ENCODE results near the gene MVB12B. TPM values are rescaled to one million over a fixed set of nuclear protein-coding genes. Genes with fewer than 3 reads are reported as not detected.

MVB12B gene
- total RNA-seq, 1 experiment from 2014 or later: 5.8 TPM

DNA sequence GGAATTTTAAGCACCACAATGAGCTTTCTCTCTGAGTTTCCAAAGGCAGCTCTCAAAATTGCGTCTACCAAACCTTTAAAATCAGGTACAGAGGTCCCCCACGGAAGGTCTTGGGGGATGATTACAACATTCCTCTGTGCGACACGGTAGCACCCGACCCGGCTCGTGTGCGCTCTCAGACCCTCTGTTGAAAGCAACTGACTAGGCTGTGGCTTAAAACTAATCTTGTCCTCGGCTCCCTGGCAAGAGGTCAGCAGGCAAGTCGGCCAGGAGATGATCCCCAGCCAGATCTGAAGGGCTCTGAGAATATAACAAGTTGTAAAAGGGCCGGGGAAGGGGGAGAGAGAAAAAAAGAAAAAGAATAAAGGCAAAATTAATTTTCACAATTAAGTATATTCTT lies 194.5 kb downstream of the MVB12B start:
- Histone ChIP-seq H2AFZ (ENCODE audit: low read length) (no peak overlapping the region), H3K79me1 (ENCODE audit: insufficient read depth, low read depth, low read length, poor library complexity, severe bottlenecking) (no peaks in the 10 kb centered on the region), H3K79me2 (ENCODE audit: insufficient read depth, low read length) (no peaks in the 10 kb centered on the region), H3K56ac (ENCODE audit: insufficient read length, low read depth, low read length) (no peak overlapping the region), H3K4me1 (ENCODE audit: insufficient read depth, low read length) (peaks cover 3% of the 10 kb centered on the region; the same call in 1 of the 2 replicates), H2BK120ac (ENCODE audit: low read depth, low read length, poor library complexity, severe bottlenecking) (no peak overlapping the region), H4K20me1 (ENCODE audit: control insufficient read depth, insufficient read depth, insufficient read length) (no peaks in the 10 kb centered on the region), H2BK20ac (ENCODE audit: low read depth, low read length, poor library complexity, severe bottlenecking) (no peak overlapping the region), H3K23ac (ENCODE audit: insufficient read length, low read depth, low read length) (no peak overlapping the region), H3K23me2 (ENCODE audit: insufficient read length, low read depth, low read length, poor library complexity, severe bottlenecking) (no peaks in the 10 kb centered on the region), H3K4ac (ENCODE audit: low read depth, low read length) (no peak overlapping the region), H3K9me3 (ENCODE audit: control insufficient read depth, low read depth, low read length) (no peaks in the 10 kb centered on the region), H2BK15ac (ENCODE audit: low read depth, low read length) (no peak overlapping the region), H4K5ac (ENCODE audit: insufficient read length, low read depth, low read length) (no peak overlapping the region), H2AK5ac (ENCODE audit: insufficient read length, low read length) (no peak overlapping the region), H3K18ac (ENCODE audit: insufficient read length, low read depth, low read length) (no peak overlapping the region), H3K14ac (ENCODE audit: insufficient read depth, low read length) (no peak overlapping the region), H3K27me3 (ENCODE audit: insufficient read depth, low read length) (no peaks in the 10 kb centered on the region; the same call in 1 of the 2 replicates), H3K27ac (ENCODE audit: insufficient read length, low read depth, low read length) (no peak overlapping the region), H3K4me2 (ENCODE audit: insufficient read depth, insufficient read length, low read length) (no peak overlapping the region), H3T11ph (ENCODE audit: low read length) (no peak overlapping the region), H2BK5ac (ENCODE audit: insufficient read length, low read length) (no peak overlapping the region), H3K9ac (ENCODE audit: extremely low read depth, insufficient read length, low read length) (no peak overlapping the region), H4K91ac (ENCODE audit: insufficient read length, low read depth, low read length) (no peak overlapping the region), H2BK12ac (ENCODE audit: insufficient read length, low read depth, low read length) (no peak overlapping the region), H4K8ac (replicated peaks; ENCODE audit: insufficient read length, low read depth, low read length) (no peak overlapping the region)
- WGBS (ENCODE audit: extremely low coverage, insufficient read length, low lambda C conversion rate): no CpG with 5 or more reads among the region's 11 CpGs
- H3K4me3 Mint-ChIP-seq: no peak overlapping the region
- no peaks in the 10 kb centered on the region for H3K36me3 Mint-ChIP-seq (ENCODE audit: insufficient read depth in 1 of 3, low read depth in 3 of 3)
- no peak overlapping the region for H3K27ac Mint-ChIP-seq
- peaks cover 18 to 37% of the 10 kb centered on the region in 2 experiments for H3K4me1 Mint-ChIP-seq
- TF ChIP-seq, protein P1, sequence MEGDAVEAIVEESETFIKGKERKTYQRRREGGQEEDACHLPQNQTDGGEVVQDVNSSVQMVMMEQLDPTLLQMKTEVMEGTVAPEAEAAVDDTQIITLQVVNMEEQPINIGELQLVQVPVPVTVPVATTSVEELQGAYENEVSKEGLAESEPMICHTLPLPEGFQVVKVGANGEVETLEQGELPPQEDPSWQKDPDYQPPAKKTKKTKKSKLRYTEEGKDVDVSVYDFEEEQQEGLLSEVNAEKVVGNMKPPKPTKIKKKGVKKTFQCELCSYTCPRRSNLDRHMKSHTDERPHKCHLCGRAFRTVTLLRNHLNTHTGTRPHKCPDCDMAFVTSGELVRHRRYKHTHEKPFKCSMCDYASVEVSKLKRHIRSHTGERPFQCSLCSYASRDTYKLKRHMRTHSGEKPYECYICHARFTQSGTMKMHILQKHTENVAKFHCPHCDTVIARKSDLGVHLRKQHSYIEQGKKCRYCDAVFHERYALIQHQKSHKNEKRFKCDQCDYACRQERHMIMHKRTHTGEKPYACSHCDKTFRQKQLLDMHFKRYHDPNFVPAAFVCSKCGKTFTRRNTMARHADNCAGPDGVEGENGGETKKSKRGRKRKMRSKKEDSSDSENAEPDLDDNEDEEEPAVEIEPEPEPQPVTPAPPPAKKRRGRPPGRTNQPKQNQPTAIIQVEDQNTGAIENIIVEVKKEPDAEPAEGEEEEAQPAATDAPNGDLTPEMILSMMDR (conservative IDR thresholded peaks at IDR 0.05): no peak
- peaks cover 44% of the 10 kb centered on the region for H3K27me3 Mint-ChIP-seq (ENCODE audit: low read depth)
- no peak for DNase-seq
- H3K9me3 Mint-ChIP-seq: no peaks in the 10 kb centered on the region
